Astrocyte of the cerebellum (primary cell): Measurements from ENCODE around the gene CCAR1.

ENCODE experiments used
- DNase-seq: peaks from one replicate; pipeline ENCODE4 v3.0.0-alpha.2; 2011; ENCODE audit warnings: low read depth
- H3K4me3 ChIP-seq: 2 replicates; pipeline ENCODE4 v1.5.1; 2011; ENCODE audit warnings: mild to moderate bottlenecking, low read depth, low read length, moderate library complexity
- in situ Hi-C: cut with HindIII; loops from 2 replicates; pipeline ENCODE4 v1.10.0; 2017; ENCODE audit warnings: low sequenced_read_pairs
- TF ChIP-seq, protein P1 (sequence below): IDR thresholded peaks from 2 replicates; pipeline ENCODE4 v1.5.1; 2012; ENCODE audit warnings: low read length, low read depth, moderate library complexity, mild to moderate bottlenecking; ENCODE audit errors: missing control alignments

The CCAR1 gene, protein sequence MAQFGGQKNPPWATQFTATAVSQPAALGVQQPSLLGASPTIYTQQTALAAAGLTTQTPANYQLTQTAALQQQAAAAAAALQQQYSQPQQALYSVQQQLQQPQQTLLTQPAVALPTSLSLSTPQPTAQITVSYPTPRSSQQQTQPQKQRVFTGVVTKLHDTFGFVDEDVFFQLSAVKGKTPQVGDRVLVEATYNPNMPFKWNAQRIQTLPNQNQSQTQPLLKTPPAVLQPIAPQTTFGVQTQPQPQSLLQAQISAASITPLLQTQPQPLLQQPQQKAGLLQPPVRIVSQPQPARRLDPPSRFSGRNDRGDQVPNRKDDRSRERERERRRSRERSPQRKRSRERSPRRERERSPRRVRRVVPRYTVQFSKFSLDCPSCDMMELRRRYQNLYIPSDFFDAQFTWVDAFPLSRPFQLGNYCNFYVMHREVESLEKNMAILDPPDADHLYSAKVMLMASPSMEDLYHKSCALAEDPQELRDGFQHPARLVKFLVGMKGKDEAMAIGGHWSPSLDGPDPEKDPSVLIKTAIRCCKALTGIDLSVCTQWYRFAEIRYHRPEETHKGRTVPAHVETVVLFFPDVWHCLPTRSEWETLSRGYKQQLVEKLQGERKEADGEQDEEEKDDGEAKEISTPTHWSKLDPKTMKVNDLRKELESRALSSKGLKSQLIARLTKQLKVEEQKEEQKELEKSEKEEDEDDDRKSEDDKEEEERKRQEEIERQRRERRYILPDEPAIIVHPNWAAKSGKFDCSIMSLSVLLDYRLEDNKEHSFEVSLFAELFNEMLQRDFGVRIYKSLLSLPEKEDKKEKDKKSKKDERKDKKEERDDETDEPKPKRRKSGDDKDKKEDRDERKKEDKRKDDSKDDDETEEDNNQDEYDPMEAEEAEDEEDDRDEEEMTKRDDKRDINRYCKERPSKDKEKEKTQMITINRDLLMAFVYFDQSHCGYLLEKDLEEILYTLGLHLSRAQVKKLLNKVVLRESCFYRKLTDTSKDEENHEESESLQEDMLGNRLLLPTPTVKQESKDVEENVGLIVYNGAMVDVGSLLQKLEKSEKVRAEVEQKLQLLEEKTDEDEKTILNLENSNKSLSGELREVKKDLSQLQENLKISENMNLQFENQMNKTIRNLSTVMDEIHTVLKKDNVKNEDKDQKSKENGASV

DNA sequence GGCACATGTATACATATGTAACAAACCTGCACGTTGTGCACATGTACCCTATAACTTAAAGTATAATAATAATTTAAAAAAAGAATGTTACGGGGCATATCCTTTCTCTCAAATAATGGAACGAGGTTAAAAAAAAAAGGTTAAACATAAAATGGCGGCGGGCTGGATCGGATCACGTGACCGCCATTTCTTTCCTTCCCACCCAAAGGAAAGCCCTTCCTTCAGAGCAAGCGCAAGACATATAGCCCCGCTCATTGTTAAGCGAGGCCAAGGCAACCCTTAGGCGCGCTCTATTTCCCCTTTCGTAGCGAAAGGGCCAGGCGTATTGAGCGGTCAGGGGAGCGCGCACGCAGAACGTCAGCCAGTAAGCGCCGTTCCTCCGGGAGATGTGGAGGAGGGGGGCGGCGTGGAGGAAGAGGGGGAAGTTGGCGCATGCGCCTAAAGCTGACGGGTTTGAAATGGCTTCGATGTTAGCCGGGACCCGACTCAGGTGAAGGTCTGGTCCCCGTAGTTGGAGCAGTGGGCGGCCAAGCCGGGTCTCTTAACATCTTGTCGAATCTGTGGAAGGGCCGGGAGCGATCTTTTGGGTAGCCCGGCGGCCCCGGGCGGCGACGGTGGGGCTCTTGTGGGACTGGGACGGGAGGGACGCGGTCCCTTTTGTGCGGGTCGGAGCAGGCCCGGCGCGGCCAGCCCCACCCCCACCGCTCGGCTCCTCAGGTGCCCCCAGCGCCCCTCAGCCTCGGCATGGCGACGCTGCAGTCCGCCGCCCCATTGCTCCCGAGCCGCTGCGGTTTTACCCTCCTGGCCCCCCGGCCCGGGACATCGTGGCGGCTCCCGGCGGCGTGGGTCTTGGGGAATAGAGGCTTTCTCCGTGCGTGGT, at the start of gene CCAR1:
Gene CCAR1 (plus strand): TSS at position 447 of the 880 bp plus-strand sequence. CDS start 1,266 bp downstream, outside the sequence.
- peak; percentile 97 for DNase-seq
- in situ Hi-C loops: no loop called here
- TF ChIP-seq, protein P1, sequence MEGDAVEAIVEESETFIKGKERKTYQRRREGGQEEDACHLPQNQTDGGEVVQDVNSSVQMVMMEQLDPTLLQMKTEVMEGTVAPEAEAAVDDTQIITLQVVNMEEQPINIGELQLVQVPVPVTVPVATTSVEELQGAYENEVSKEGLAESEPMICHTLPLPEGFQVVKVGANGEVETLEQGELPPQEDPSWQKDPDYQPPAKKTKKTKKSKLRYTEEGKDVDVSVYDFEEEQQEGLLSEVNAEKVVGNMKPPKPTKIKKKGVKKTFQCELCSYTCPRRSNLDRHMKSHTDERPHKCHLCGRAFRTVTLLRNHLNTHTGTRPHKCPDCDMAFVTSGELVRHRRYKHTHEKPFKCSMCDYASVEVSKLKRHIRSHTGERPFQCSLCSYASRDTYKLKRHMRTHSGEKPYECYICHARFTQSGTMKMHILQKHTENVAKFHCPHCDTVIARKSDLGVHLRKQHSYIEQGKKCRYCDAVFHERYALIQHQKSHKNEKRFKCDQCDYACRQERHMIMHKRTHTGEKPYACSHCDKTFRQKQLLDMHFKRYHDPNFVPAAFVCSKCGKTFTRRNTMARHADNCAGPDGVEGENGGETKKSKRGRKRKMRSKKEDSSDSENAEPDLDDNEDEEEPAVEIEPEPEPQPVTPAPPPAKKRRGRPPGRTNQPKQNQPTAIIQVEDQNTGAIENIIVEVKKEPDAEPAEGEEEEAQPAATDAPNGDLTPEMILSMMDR: no peak
- H3K4me3 ChIP-seq: peak within 1 kb of the TSS; percentile 97

DNA sequence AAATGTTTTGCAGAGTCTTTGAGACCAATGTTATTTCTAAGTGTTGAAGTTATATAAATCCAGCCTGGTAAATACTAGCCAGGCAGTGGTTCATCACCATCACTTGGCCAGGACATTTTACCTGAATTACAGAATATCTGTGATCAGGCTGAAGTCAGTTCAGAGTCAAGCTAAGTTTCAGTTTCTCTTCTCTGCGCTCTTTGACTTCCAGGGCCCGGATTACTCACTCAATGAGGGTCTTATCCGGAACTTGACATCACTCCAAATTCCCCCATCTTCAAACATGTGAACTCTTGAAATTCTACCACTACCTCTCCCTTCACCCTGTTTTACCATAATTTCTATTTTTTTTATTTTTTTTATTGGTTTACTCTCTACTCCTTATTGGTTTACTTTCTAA, 36.6 kb upstream of the CCAR1 start:
- DNase-seq: no peak
- no peak overlapping the region for H3K4me3 ChIP-seq
- TF ChIP-seq, protein P1: no peak
- in situ Hi-C loops: no loop called here

DNA sequence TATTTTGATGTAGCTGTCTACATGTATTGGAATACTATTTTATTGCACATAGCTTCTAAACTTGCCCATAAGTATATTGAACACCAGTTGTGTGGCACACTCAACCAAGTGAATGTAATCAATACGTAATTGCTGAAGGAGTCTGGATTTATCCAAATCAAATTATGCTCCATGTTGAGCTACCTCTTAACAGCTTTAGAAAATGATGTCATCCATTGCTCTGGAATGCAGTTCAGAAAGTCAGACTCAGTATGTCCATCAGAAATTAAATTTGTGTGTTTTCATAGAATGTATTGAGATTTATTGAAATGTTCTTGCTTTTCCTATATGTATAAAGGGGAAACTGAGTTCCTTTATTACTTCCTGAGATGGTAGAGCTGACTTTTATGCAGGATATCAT, 25.0 kb upstream of the CCAR1 start:
- no peak for DNase-seq
- H3K4me3 ChIP-seq: no peak overlapping the region
- TF ChIP-seq, protein P1: no peak
- in situ Hi-C loops: no loop called here

DNA sequence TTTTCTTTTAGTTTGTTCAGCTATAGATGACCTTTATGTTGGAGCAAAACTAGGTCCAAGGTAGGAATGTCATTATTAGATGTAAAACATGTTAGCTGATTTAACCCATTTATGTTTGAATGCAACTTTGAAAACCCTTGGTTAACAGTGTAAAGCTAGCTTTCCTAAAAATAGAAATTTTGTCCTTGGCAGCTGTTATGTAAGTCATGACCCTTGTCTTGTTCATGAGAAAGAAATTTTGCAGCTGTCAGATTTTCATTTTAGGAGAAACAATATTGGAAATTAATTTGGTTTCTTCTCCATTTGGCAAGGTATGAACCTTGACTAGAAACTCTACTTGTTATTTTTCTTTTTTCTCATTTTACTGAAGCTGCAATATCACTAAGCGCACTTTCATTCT, 23.9 kb upstream of the CCAR1 start:
- DNase-seq: no peak
- in situ Hi-C loops: no loop called here
- TF ChIP-seq, protein P1: no peak
- H3K4me3 ChIP-seq: no peak overlapping the region

DNA sequence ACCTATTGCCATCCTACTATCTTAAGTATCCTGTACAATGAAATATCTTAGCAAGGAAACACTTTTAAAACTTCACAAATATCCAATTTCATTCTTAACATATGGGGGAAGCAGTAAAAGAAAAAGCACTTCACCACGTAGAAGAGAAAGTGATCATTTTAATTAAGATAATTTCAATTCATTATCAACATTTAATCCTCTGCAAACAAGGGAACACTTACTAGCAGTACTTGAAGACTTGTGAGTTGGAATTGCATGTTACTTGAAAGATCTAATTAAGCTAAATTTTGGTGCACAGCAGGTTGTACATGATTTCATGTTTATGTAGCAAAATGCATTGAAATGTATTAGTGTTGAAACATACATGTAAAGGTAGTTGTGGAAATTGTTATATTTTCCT, 20.8 kb upstream of the CCAR1 start:
- no peak overlapping the region for H3K4me3 ChIP-seq
- TF ChIP-seq, protein P1: no peak
- no peak for DNase-seq
- in situ Hi-C loops: no loop called here
